ENCODE results near the gene PMP22.

Gene PMP22

GRCh38 chr17:15278380-15278779, 13.3 kb upstream of the PMP22 start:
- Histone ChIP-seq H3K79me2 (ENCODE audit: insufficient read depth, low read length) (no peaks in the 10 kb centered on the region), H4K20me1 (ENCODE audit: insufficient read depth, low read length) (no peaks in the 10 kb centered on the region), H3K27me3 (ENCODE audit: insufficient read depth, low read length) (no peaks in the 10 kb centered on the region), H3K4me2 (ENCODE audit: low read length) (no peak overlapping the region), H3K4me1 (ENCODE audit: insufficient read depth, low read length, severe bottlenecking) (no peaks in the 10 kb centered on the region), H3F3A (ENCODE audit: insufficient read depth, low read length) (no peaks in the 10 kb centered on the region), H3K9me3 (ENCODE audit: low read length) (no peaks in the 10 kb centered on the region), H3K4me3 (ENCODE audit: low read depth, low read length, poor library complexity, severe bottlenecking) (no peak overlapping the region), H3K9ac (ENCODE audit: low read length) (no peak overlapping the region), H3K27ac (ENCODE audit: low read depth, low read length, poor library complexity, severe bottlenecking) (no peak overlapping the region), H3K9me2 (ENCODE audit: low read depth, low read length) (no peaks in the 10 kb centered on the region), H3K36me3 (ENCODE audit: insufficient read depth, low read length) (no peaks in the 10 kb centered on the region), H2AFZ (ENCODE audit: low read length) (no peak overlapping the region)
- TF ChIP-seq EZH2 (IDR thresholded peaks at IDR 0.05; ENCODE audit: borderline replicate concordance, low read length) = no peak
- no peak for TF ChIP-seq CTCF (IDR thresholded peaks at IDR 0.05; ENCODE audit: low read length)

- Histone ChIP-seq H4K20me1 (ENCODE audit: insufficient read depth, low read length) (no peaks in the 10 kb centered on the region), H3K4me3 (ENCODE audit: low read depth, low read length, poor library complexity, severe bottlenecking) (no peak overlapping the region), H3F3A (ENCODE audit: insufficient read depth, low read length) (no peaks in the 10 kb centered on the region), H3K9me3 (ENCODE audit: low read length) (no peaks in the 10 kb centered on the region), H3K9ac (ENCODE audit: low read length) (no peak overlapping the region), H3K9me2 (ENCODE audit: low read depth, low read length) (no peaks in the 10 kb centered on the region), H3K27ac (ENCODE audit: low read depth, low read length, poor library complexity, severe bottlenecking) (no peak overlapping the region), H3K79me2 (ENCODE audit: insufficient read depth, low read length) (no peaks in the 10 kb centered on the region), H3K27me3 (ENCODE audit: insufficient read depth, low read length) (no peaks in the 10 kb centered on the region), H3K4me1 (ENCODE audit: insufficient read depth, low read length, severe bottlenecking) (no peaks in the 10 kb centered on the region), H3K4me2 (ENCODE audit: low read length) (no peak overlapping the region), H3K36me3 (ENCODE audit: insufficient read depth, low read length) (no peaks in the 10 kb centered on the region), H2AFZ (ENCODE audit: low read length) (no peak overlapping the region)
- TF ChIP-seq EZH2 (IDR thresholded peaks at IDR 0.05; ENCODE audit: borderline replicate concordance, low read length) (no peak), CTCF (IDR thresholded peaks at IDR 0.05; ENCODE audit: low read length) (no peak)
These were observed 8.9 kb upstream of the PMP22 start for GRCh38 chr17:15274017-15274416.

- H4K20me1 ChIP-seq (ENCODE audit: insufficient read depth, low read length) = no peaks in the 10 kb centered on the region
- no peak overlapping the region for H3K4me3 ChIP-seq (ENCODE audit: low read depth, low read length, poor library complexity, severe bottlenecking)
- H3K9ac ChIP-seq (ENCODE audit: low read length) = no peak overlapping the region
- H3K9me3 ChIP-seq (ENCODE audit: low read length) = no peaks in the 10 kb centered on the region
- no peaks in the 10 kb centered on the region for H3K79me2 ChIP-seq (ENCODE audit: insufficient read depth, low read length)
- H3K27ac ChIP-seq (ENCODE audit: low read depth, low read length, poor library complexity, severe bottlenecking) = no peak overlapping the region
- no peak overlapping the region for H3K4me2 ChIP-seq (ENCODE audit: low read length)
- H3K4me1 ChIP-seq (ENCODE audit: insufficient read depth, low read length, severe bottlenecking) = no peaks in the 10 kb centered on the region
- TF ChIP-seq CTCF (IDR thresholded peaks at IDR 0.05; ENCODE audit: low read length) (no peak), EZH2 (IDR thresholded peaks at IDR 0.05; ENCODE audit: borderline replicate concordance, low read length) (no peak)
- H3K36me3 ChIP-seq (ENCODE audit: insufficient read depth, low read length) = no peaks in the 10 kb centered on the region
- no peak overlapping the region for H2AFZ ChIP-seq (ENCODE audit: low read length)
- no peaks in the 10 kb centered on the region for H3F3A ChIP-seq (ENCODE audit: insufficient read depth, low read length)
- no peaks in the 10 kb centered on the region for H3K27me3 ChIP-seq (ENCODE audit: insufficient read depth, low read length)
- no peaks in the 10 kb centered on the region for H3K9me2 ChIP-seq (ENCODE audit: low read depth, low read length)
These were observed 8.1 kb upstream of the PMP22 start for GRCh38 chr17:15273141-15273793.

All from OCI-LY1 (cell line).